HepG2 (cell line): ENCODE measurements around the gene DPT. TPM values are rescaled to one million over a fixed set of nuclear protein-coding genes. Genes with fewer than 3 reads are reported as not detected.

Experiments used
- AHR ChIP-seq: IDR thresholded peaks from 2 replicates; pipeline ENCODE4 v1.6.1; 2018; ENCODE audit warnings: missing genetic modification reagents, missing compliant biosample characterization
- CHD4 ChIP-seq: fragments of 200-600 bp; sonication (generic); IDR thresholded peaks from 2 replicates; pipeline ENCODE4 v1.7.0; 2017; ENCODE audit warnings: mild to moderate bottlenecking, low read length, borderline replicate concordance
- IRF2 ChIP-seq: IDR thresholded peaks from 2 replicates; pipeline ENCODE4 v1.6.1; 2018; ENCODE audit warnings: missing genetic modification reagents, missing compliant biosample characterization
- MED1 ChIP-seq: sonication (generic); formaldehyde crosslinking; IDR thresholded peaks from 2 replicates; pipeline ENCODE4 v1.4.0; 2020; ENCODE audit warnings: missing genetic modification reagents
- NFIC ChIP-seq: IDR thresholded peaks from 2 replicates; pipeline ENCODE4 v1.6.1; 2012; ENCODE audit warnings: mild to moderate bottlenecking, low read length, inconsistent platforms
- SAP130 ChIP-seq: IDR thresholded peaks from 2 replicates; pipeline ENCODE4 v1.6.1; 2016; ENCODE audit warnings: low read depth
- SOX13 ChIP-seq, 3 experiments: fragments of 450-650 bp in 1 of 3; sonication (generic) in 1 of 3; formaldehyde crosslinking in 1 of 3; IDR thresholded peaks in 2 of 3; conservative IDR thresholded peaks in 1 of 3; 2 replicates each; pipeline versions ENCODE4 v1.5.0 to v1.6.1; 2016 to 2020; ENCODE audit warnings: antibody characterized with exemption in 1 of 3, mild to moderate bottlenecking in 1 of 3, missing compliant biosample characterization in 1 of 3, missing genetic modification reagents in 1 of 3, moderate library complexity in 1 of 3
- TEAD2 ChIP-seq: sonication (generic); formaldehyde crosslinking; IDR thresholded peaks from 2 replicates; pipeline ENCODE4 v1.9.0; 2021; ENCODE audit warnings: missing genetic modification reagents
- THRA ChIP-seq: sonication (generic); formaldehyde crosslinking; IDR thresholded peaks from 2 replicates; pipeline ENCODE4 v1.4.0; 2020; ENCODE audit warnings: missing genetic modification reagents, borderline replicate concordance
- ZEB1 ChIP-seq: IDR thresholded peaks from 2 replicates; pipeline ENCODE4 v1.6.1; 2012; ENCODE audit warnings: mild to moderate bottlenecking, low read depth, inconsistent platforms; ENCODE audit not compliant: insufficient replicate concordance
- ZNF136 ChIP-seq: sonication (generic); formaldehyde crosslinking; IDR thresholded peaks from 2 replicates; pipeline ENCODE4 v1.8.1; 2022; ENCODE audit warnings: low read depth, mild to moderate bottlenecking, moderate library complexity, missing genetic modification reagents
- polyA plus RNA-seq, 8 experiments: library from polyadenylated mRNA; depleted of rRNA in 3 of 8; stranded (reverse) in 7 of 8; unstranded in 1 of 8; fragments of >200 nt; fragmentation: Illumina TruSeq in 4 of 8; extraction: Trizol in 4 of 8; gene quantifications; 2 replicates each; pipeline versions ENCODE4 v1.2.1 to v1.2.3, GENCODE V29; 2011 to 2016; ENCODE audit warnings: low read depth in 4 of 8, missing spikeins in 1 of 8, mixed read lengths in 1 of 8; ENCODE audit not compliant: insufficient read depth in 1 of 8
- total RNA-seq, 5 experiments: library from RNA; depleted of rRNA; stranded (reverse); fragments of >200 nt; fragmentation: Illumina TruSeq; extraction: Trizol; gene quantifications; 2 replicates each; pipeline ENCODE4 v1.2.3, GENCODE V29; 2016; ENCODE audit warnings: low read depth in 1 of 5
- TF ChIP-seq, protein P1 (sequence below): sonication (generic); formaldehyde crosslinking; IDR thresholded peaks from 2 replicates; pipeline ENCODE4 v1.8.0; 2022; ENCODE audit warnings: missing genetic modification reagents, mild to moderate bottlenecking, borderline replicate concordance
- TF ChIP-seq, protein P2 (sequence below): sonication (generic); formaldehyde crosslinking; conservative IDR thresholded peaks from 2 replicates; pipeline ENCODE4 v1.4.0; 2020; ENCODE audit warnings: missing genetic modification reagents
- TF ChIP-seq, protein P3 (sequence below): sonication (generic); formaldehyde crosslinking; IDR thresholded peaks from 2 replicates; pipeline ENCODE4 v1.5.1; 2020; ENCODE audit warnings: mild to moderate bottlenecking, missing genetic modification reagents
- TF ChIP-seq, protein P4 (sequence below), 2 experiments: sonication (generic) in 1 of 2; formaldehyde crosslinking in 1 of 2; IDR thresholded peaks; 2 replicates each; pipeline versions ENCODE4 v1.4.0 to v1.6.1; 2016 to 2020; ENCODE audit warnings: borderline replicate concordance in 1 of 2, low read depth in 1 of 2, mild to moderate bottlenecking in 1 of 2, missing genetic modification reagents in 1 of 2
- TF ChIP-seq, protein P5 (sequence below): IDR thresholded peaks from 2 replicates; pipeline ENCODE4 v1.6.1; 2016; ENCODE audit warnings: mild to moderate bottlenecking

Gene DPT
- total and polyA plus RNA-seq, 2 of the 13 experiments (the other 11 are each of a cell fraction or from before 2014, with no cell fraction given): 0.04 TPM; not detected in 1

GRCh38 chr1:168689327-168689657 lies 39.7 kb downstream of the DPT start (continued):
- TF ChIP-seq THRA (peak; percentile 47; the same call in 1 of the 2 replicates), CHD4 (peak; percentile 62; the same call in 1 of the 2 replicates), IRF2 (CRISPR knock-in tag) (peak; percentile 55; the same call in 1 of the 2 replicates), NFIC (no peak), TEAD2 (CRISPR knock-in tag) (no peak), SAP130 (CRISPR knock-in tag) (peak; percentile 57), AHR (no peak), ZNF136 (CRISPR knock-in tag) (no peak), ZEB1 (peak; percentile 18), MED1 (CRISPR knock-in tag) (peak; percentile 89), SOX13 (IDR thresholded peaks at IDR 0.05) (no peak), SOX13 (CRISPR knock-in tag; conservative IDR thresholded peaks at IDR 0.05 in 1 of 2, IDR thresholded peaks at IDR 0.05 in 1 of 2) (peak in 1 of 2 experiments; percentile 86; a peak in 2 of 4 replicates)
- TF ChIP-seq, protein P1, sequence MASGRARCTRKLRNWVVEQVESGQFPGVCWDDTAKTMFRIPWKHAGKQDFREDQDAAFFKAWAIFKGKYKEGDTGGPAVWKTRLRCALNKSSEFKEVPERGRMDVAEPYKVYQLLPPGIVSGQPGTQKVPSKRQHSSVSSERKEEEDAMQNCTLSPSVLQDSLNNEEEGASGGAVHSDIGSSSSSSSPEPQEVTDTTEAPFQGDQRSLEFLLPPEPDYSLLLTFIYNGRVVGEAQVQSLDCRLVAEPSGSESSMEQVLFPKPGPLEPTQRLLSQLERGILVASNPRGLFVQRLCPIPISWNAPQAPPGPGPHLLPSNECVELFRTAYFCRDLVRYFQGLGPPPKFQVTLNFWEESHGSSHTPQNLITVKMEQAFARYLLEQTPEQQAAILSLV: no peak
- TF ChIP-seq, protein P2, sequence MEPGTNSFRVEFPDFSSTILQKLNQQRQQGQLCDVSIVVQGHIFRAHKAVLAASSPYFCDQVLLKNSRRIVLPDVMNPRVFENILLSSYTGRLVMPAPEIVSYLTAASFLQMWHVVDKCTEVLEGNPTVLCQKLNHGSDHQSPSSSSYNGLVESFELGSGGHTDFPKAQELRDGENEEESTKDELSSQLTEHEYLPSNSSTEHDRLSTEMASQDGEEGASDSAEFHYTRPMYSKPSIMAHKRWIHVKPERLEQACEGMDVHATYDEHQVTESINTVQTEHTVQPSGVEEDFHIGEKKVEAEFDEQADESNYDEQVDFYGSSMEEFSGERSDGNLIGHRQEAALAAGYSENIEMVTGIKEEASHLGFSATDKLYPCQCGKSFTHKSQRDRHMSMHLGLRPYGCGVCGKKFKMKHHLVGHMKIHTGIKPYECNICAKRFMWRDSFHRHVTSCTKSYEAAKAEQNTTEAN (CRISPR knock-in tag): peak; percentile 51; the same call in 1 of the 2 replicates
- TF ChIP-seq, protein P3, sequence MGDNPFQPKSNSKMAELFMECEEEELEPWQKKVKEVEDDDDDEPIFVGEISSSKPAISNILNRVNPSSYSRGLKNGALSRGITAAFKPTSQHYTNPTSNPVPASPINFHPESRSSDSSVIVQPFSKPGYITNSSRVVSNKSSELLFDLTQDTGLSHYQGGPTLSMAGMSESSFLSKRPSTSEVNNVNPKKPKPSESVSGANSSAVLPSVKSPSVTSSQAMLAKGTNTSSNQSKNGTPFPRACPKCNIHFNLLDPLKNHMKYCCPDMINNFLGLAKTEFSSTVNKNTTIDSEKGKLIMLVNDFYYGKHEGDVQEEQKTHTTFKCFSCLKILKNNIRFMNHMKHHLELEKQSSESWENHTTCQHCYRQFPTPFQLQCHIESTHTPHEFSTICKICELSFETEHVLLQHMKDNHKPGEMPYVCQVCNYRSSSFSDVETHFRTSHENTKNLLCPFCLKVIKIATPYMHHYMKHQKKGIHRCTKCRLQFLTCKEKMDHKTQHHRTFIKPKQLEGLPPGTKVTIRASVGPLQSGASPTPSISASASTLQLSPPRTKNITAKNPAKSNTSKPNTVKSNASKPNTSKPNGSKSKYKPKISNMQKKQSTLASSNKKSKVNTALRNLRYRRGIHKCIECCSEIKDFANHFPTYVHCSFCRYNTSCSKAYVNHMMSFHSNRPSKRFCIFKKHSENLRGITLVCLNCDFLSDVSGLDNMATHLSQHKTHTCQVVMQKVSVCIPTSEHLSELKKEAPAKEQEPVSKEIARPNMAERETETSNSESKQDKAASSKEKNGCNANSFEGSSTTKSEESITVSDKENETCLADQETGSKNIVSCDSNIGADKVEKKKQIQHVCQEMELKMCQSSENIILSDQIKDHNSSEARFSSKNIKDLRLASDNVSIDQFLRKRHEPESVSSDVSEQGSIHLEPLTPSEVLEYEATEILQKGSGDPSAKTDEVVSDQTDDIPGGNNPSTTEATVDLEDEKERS (CRISPR knock-in tag): 0 out of 2 replicates have a peak, but pooled peaks have one; percentile 16
- TF ChIP-seq, protein P4, sequence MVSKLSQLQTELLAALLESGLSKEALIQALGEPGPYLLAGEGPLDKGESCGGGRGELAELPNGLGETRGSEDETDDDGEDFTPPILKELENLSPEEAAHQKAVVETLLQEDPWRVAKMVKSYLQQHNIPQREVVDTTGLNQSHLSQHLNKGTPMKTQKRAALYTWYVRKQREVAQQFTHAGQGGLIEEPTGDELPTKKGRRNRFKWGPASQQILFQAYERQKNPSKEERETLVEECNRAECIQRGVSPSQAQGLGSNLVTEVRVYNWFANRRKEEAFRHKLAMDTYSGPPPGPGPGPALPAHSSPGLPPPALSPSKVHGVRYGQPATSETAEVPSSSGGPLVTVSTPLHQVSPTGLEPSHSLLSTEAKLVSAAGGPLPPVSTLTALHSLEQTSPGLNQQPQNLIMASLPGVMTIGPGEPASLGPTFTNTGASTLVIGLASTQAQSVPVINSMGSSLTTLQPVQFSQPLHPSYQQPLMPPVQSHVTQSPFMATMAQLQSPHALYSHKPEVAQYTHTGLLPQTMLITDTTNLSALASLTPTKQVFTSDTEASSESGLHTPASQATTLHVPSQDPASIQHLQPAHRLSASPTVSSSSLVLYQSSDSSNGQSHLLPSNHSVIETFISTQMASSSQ (IDR thresholded peaks at IDR 0.05; ENCODE audit: low read depth): no peak; the same call in 1 of the 2 replicates
- TF ChIP-seq, protein P4 (CRISPR knock-in tag; IDR thresholded peaks at IDR 0.05; ENCODE audit: borderline replicate concordance): peak; percentile 80; the same call in 1 of the 2 replicates
- TF ChIP-seq, protein P5, sequence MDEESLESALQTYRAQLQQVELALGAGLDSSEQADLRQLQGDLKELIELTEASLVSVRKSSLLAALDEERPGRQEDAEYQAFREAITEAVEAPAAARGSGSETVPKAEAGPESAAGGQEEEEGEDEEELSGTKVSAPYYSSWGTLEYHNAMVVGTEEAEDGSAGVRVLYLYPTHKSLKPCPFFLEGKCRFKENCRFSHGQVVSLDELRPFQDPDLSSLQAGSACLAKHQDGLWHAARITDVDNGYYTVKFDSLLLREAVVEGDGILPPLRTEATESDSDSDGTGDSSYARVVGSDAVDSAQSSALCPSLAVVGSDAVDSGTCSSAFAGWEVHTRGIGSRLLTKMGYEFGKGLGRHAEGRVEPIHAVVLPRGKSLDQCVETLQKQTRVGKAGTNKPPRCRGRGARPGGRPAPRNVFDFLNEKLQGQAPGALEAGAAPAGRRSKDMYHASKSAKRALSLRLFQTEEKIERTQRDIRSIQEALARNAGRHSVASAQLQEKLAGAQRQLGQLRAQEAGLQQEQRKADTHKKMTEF (CRISPR knock-in tag): peak; percentile 55
